GM18502 (cell line): Measurements from ENCODE around the gene NUDC.

Experiments
- ATAC-seq: cut with Tn5 transposase; IDR thresholded peaks from one replicate; pipeline ENCODE4 v1.9.1; 2021; ENCODE audit warnings: mild to moderate bottlenecking; ENCODE audit not compliant: unreplicated experiment, poor library complexity

The NUDC gene

GRCh38 chr1:26949266-26949925 lies 27.9 kb downstream of the NUDC start:
- ATAC-seq: no peak

GRCh38 chr1:26949926-26950319 lies 28.4 kb downstream of the NUDC start:
- ATAC-seq: no peak

DNA sequence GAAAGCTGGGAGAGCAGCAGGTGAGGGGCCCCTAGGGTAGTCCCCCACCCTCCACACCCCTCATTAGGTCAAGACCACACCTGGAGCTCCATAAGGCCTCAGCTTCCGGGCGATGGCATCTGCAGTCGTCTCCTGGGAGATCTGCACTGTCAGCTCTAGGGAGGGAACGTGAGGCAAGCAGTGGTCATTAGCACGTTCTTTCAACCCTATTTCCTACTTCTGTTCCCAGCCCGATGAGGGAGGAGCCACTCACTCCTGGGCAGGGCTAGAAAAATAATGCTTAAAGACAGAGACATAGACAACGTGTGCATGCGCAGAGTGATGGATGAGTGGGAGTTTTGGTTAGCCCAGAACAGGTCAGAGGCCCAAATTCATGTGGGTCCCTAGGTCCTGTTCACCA lies 29.1 kb downstream of the NUDC start:
- ATAC-seq: no peak

- no peak for ATAC-seq
Measured at GRCh38 chr1:26951216-26951615, 29.7 kb downstream of the NUDC start.

- ATAC-seq: no peak
Measured at GRCh38 chr1:26951821-26952497, 30.4 kb downstream of the NUDC start.

DNA sequence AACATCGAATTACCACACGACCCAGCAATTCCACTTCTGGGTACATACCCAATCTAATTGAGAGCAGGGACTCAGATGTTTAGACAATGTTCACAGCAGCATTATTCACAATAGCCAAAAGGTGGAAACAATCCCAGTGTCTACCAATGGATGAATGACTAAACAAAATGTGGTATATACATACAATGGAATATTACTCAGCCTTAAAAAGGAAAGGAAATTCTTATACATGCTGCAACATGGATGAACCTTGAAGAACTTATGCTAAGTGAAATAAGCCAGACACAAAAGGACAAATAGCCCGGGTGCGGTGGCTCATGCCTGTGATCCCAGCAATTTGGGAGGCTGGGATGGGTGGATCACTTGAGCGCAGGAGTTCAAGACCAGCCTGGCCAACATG lies 31.8 kb downstream of the NUDC start:
- ATAC-seq: no peak

DNA sequence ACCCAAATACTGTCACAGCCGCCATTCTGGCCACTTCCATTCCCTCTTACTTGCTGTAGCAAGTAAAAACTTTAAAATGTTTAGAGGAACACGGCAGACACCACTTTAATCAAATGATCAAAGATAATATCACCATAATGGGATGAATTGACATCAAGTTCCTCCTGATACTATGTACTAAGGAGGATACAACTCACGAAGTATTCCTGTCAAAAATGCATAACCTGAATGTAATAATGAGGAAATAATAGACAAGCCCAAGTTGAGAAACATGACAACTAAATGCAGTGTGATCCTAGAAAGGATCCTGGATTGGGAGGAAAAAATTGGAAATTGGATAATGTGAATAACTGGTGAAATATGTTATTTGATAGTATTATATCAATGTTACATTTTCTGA lies 34.8 kb downstream of the NUDC start:
- no peak for ATAC-seq

- no peak for ATAC-seq
Measured at GRCh38 chr1:26957306-26957705, 35.8 kb downstream of the NUDC start.

DNA sequence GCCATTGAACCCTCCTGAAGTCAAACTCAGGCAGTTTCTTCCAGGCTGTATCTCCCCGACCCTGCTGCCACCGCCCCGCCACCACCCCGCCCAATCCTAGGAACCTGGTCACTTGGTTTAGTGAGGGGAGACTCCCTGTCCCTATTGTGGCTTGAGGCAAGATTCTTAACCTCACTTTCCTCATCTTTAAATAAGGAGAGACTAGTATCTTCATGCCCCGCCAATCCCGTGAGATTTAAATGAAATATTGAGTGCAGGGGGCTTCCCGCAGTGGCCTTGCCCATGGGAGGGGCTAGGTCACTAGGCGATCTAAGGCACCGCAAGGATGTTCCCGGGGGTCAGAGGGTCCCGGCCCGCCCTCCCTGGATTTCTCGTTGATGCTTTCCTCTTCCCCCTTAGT lies 37.7 kb downstream of the NUDC start:
- ATAC-seq: no peak

GRCh38 chr1:26959722-26960624 lies 38.4 kb downstream of the NUDC start, which contains the start of gene KDF1:
TSS of gene KDF1 (minus strand) at chr1:26960468. CDS start at chr1:26952380, 8,088 bp downstream.
- no peak for ATAC-seq

GRCh38 chr1:26960625-26960966 lies 39.1 kb downstream of the NUDC start:
- no peak for ATAC-seq

DNA sequence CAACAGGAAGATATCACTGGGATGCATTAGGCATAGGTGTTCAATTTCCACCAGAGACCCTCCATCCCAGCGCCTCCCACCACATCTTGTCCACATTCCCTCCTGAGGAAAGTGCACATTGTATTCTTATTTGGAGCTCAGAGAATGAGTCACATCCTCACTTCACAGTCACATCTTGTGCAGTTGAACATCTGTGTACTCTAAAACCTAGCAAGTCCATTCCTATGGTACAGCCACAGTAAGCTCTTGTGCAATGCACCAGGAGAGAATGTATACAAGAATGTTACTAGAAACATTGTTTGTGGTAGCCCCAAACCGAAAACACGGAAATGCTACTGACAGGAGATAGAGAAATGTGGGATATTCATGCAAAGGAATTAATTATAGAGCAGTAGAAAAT lies 40.3 kb downstream of the NUDC start:
- no peak for ATAC-seq

- no peak for ATAC-seq
Measured at GRCh38 chr1:26965213-26965612, 43.7 kb downstream of the NUDC start.

DNA sequence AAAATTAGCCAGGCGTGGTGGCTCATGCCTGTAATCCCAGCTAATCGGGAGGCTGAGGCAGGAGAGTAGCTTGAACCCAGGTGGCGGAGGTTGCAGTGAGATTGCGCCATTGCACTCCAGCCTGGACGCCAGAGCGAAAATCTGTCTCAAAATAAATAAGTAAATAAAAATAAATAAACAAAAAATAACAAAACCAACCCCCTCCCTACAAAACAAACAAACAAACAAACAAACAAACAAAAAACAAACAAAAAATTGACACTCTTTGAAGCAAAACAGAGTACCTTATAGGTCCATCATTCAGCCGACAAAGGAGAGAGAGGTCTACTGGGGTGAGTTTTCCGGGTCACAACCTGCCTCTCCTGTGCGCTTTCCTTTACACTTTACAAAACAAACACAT lies 44.1 kb downstream of the NUDC start:
- no peak for ATAC-seq

GRCh38 chr1:26970810-26971209 lies 49.3 kb downstream of the NUDC start:
- ATAC-seq: no peak

- ATAC-seq: no peak
Measured at GRCh38 chr1:26971590-26971989, 50.0 kb downstream of the NUDC start.

GRCh38 chr1:26972390-26972789 lies 50.8 kb downstream of the NUDC start:
- ATAC-seq: no peak

DNA sequence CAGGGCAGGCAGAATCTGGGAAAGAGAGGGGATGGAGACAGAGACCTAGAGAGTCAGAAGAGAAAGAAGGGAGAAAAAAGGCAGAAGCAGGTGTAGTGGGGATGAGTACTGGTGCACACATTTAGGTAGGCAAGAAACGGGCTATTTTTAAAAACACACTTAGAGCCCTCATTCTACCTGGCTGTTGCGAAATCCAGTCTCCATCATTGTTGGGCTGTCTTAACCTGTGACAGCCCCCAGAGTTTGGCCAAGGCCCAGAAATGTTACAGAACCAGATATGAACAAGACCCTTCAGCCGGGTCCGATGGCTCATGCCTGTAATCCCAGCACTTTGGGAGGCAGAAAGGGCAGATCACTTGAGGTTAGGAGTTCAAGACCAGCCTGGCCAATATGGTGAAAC lies 51.3 kb downstream of the NUDC start:
- no peak for ATAC-seq

DNA sequence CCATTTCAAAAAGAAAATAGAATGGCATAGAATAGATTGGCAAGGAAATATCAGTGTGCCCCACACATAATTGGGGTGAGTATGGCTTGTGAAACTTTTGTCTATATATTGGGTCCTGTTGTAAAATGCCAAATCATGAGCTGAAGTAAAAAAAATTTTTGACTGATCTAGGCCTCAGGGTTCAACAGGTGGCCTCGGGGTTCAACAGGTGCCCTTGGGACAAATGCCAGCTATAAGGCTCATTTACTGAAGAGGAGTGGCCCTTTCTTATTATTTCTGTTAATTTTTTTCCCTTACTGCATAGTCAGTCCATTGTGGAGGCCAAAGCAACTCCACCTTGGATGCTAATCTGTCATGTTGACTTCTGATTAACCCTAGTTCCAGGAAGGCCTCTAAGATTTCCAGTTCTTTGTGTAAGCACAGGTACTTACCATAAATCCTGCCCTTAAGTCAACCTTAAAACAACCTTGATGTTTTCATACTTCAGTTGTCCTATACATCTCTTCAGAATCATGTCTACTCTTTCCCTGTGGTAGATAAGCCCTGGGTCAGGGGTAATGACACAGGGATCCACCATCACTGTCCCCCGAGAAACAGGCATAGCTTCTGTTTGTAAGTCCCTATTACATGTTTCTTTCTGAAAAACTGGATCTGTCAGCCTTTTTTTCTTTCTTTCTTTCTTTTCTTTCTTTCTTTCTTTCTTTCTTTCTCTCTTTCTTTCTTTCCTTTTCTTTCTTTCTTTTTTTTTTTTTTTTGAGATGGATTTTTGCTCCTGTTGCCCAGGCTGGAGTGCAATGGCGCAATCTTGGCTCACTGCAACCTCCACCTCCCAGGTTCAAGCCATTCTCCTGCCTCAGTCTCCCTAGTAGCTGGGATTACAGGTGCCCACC lies 55.3 kb downstream of the NUDC start:
- no peak for ATAC-seq

DNA sequence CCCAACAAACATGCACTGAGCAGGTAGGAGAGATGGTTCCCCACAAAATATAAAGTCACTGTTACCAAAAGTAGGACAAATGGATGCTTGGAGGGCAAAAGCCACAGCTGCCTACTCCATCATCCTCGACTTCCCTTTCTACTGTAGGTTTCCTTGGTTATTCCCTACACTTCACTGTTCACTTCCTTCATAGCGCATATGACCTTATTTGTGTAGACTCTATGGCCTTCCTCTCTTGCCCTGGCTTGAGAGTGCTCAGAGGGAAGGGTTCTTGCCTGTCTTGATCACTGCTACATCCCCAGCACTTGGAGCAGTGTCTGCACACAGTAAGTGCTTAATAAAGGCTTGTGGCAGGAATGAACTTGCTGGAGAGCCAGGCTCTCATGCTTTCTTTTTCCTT lies 57.4 kb downstream of the NUDC start:
- no peak for ATAC-seq
